Esophagus muscularis mucosa (tissue), 4 donors: Measurements from ENCODE around the gene RAB14. TPM values are rescaled to one million over a fixed set of nuclear protein-coding genes. Genes with fewer than 3 reads are reported as not detected.

Experiments used
- DNase-seq: peaks from one replicate; pipeline ENCODE4 v3.0.0-alpha.2; 2017; ENCODE audit errors: extremely low spot score
- H3K27ac ChIP-seq, 4 donors: fragments of 200-600 bp; sonication (generic); replicated peaks in 1 of 4; 1 replicate in 3 of 4; 2 replicates in 1 of 4; pipeline ENCODE4 v1.5.1; 2016 to 2019; ENCODE audit warnings: mild to moderate bottlenecking in 1 of 4
- H3K27me3 ChIP-seq, 4 donors: fragments of 200-600 bp; sonication (generic); one replicate each; pipeline versions ENCODE4 v1.5.1 to v1.6.0; 2016 to 2019
- H3K36me3 ChIP-seq, 4 donors: fragments of 200-600 bp; sonication (generic); one replicate each; pipeline ENCODE4 v1.5.1; 2016 to 2019
- H3K4me1 ChIP-seq, 4 donors: fragments of 200-600 bp; sonication (generic); one replicate each; pipeline ENCODE4 v1.5.1; 2016 to 2019
- H3K4me3 ChIP-seq, 4 donors: fragments of 200-600 bp; sonication (generic); 1 replicate in 2 of 4; 2 replicates in 2 of 4; pipeline ENCODE4 v1.5.1; 2016 to 2019; ENCODE audit warnings: mild to moderate bottlenecking in 4 of 4, moderate library complexity in 1 of 4
- H3K9me3 ChIP-seq, 4 donors: fragments of 200-600 bp; sonication (generic); 1 replicate in 3 of 4; 2 replicates in 1 of 4; pipeline ENCODE4 v1.5.1; 2016 to 2019
- EP300 ChIP-seq: sonication (generic); formaldehyde crosslinking; IDR thresholded peaks from one replicate; pipeline ENCODE4 v1.6.1; 2017; ENCODE audit warnings: antibody characterized with exemption
- POLR2A ChIP-seq: fragments of 450-650 bp; IDR thresholded peaks from one replicate; pipeline ENCODE4 v1.6.1; 2017; ENCODE audit warnings: antibody characterized with exemption, moderate library complexity, mild to moderate bottlenecking, low read depth
- POLR2AphosphoS5 ChIP-seq, 2 donors: sonication (generic); formaldehyde crosslinking; IDR thresholded peaks; one replicate each; pipeline ENCODE4 v1.6.1; 2017; ENCODE audit warnings: antibody characterized with exemption in 2 of 2
- WGBS: methylation state at CpG from one replicate; pipeline ENCODE4 v1.1.5; 2018; 5-methylcytosine and 5-hydroxymethylcytosine counted together
- intact Hi-C: fragments of 100-400 bp; cut with DNase I; formaldehyde crosslinking; loops from one replicate; pipeline ENCODE4 v1.15.1; 2023
- total RNA-seq, 4 donors: library from RNA; depleted of rRNA; stranded (reverse); fragments of >200 nt; gene quantifications; one replicate each; pipeline versions ENCODE4 v1.1.0 to v1.2.1, GENCODE V29; 2016
- TF ChIP-seq, protein P1 (sequence below), 3 experiments: fragments of 200-600 bp in 2 of 3; fragments of 450-650 bp in 1 of 3; sonication (generic) in 2 of 3; IDR thresholded peaks; one replicate each; pipeline ENCODE4 v1.5.1; 2017 to 2019; ENCODE audit warnings: antibody characterized with exemption in 3 of 3, mild to moderate bottlenecking in 2 of 3, moderate library complexity in 1 of 3

Gene RAB14
- total RNA-seq, 4 donors from 2014 or later = 28.5 to 30.7 (median 29.5) TPM

DNA sequence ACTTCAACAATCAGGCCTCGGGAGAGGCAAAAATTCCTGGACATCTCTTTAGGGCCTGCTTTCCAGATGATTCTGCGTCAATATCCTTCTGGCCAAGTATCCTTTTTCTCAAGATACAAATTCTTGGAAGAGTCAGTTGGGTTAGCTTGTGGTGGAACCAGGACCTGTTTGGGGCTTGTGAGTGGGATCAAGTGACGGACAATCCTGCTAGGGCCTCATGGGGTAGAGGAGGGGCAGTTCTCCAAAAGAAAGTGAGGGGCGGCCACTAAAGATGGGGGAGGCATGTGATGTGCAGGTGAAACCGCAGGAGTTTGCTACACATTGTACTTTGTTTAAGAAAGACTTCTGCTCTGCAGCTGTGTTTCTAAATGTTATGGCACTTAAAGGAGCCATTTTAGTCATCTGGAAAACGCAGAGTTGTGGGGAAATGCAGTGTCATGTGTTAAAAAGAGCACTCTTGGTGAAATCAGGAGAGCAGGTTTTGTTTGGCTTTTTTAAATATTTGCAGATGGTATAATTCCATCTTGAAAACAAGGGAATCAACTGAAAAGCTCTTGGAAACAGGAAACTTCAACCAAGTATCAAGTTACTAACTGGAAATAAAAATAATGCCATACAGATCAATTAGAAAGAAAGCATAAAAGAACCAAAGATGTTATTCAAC is 38.9 kb upstream of the RAB14 start:
- Histone ChIP-seq H3K9me3 (no peaks in the 10 kb centered on the region), H3K36me3 (no peaks in the 10 kb centered on the region), H3K27me3 (no peaks in the 10 kb centered on the region), H3K27ac (peak overlapping the region in 2 of 4 donors; percentile 11 to 56), H3K4me3 (no peak overlapping the region), H3K4me1 (peaks cover 0 to 18% (median 14%) of the 10 kb centered on the region in 4 donors)
- DNase-seq = no peak
- intact Hi-C loops = no loop called here
- no peak for TF ChIP-seq EP300
- no peak for TF ChIP-seq POLR2AphosphoS5 (IDR thresholded peaks at IDR 0.05)
- TF ChIP-seq, protein P1, sequence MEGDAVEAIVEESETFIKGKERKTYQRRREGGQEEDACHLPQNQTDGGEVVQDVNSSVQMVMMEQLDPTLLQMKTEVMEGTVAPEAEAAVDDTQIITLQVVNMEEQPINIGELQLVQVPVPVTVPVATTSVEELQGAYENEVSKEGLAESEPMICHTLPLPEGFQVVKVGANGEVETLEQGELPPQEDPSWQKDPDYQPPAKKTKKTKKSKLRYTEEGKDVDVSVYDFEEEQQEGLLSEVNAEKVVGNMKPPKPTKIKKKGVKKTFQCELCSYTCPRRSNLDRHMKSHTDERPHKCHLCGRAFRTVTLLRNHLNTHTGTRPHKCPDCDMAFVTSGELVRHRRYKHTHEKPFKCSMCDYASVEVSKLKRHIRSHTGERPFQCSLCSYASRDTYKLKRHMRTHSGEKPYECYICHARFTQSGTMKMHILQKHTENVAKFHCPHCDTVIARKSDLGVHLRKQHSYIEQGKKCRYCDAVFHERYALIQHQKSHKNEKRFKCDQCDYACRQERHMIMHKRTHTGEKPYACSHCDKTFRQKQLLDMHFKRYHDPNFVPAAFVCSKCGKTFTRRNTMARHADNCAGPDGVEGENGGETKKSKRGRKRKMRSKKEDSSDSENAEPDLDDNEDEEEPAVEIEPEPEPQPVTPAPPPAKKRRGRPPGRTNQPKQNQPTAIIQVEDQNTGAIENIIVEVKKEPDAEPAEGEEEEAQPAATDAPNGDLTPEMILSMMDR (IDR thresholded peaks at IDR 0.05) = no peak
- TF ChIP-seq POLR2A = no peak
- WGBS = 80% methylated on average over 6 of the region's 6 CpGs

DNA sequence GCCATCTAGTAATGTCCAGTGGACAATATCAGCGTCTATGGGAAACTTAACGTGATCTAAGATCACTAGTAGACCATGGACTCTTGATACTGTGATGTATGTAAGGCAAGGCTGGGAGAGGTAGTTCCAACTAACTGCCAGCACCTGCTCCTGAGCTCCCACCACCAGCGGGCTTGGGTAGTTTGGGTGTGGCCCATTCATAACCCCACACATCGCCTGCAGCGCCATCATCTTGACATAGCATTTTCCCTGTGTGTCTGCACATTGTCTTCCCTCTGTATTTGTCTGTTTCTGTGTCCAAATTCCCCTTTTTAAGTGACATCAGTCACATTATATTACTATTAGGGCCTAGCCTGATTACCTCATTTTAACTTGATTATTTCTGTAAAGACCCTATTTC is 38.2 kb upstream of the RAB14 start:
- WGBS = 97% methylated on average over 5 of the region's 5 CpGs
- DNase-seq = no peak
- intact Hi-C loops = no loop called here
- Histone ChIP-seq H3K9me3 (no peaks in the 10 kb centered on the region), H3K4me3 (no peak overlapping the region), H3K27ac (no peak overlapping the region), H3K4me1 (peaks cover 0 to 18% (median 14%) of the 10 kb centered on the region in 4 donors), H3K36me3 (no peaks in the 10 kb centered on the region), H3K27me3 (no peaks in the 10 kb centered on the region)
- TF ChIP-seq, protein P1 (IDR thresholded peaks at IDR 0.05) = no peak
- no peak for TF ChIP-seq EP300
- TF ChIP-seq POLR2AphosphoS5 (IDR thresholded peaks at IDR 0.05) = no peak
- TF ChIP-seq POLR2A = no peak

DNA sequence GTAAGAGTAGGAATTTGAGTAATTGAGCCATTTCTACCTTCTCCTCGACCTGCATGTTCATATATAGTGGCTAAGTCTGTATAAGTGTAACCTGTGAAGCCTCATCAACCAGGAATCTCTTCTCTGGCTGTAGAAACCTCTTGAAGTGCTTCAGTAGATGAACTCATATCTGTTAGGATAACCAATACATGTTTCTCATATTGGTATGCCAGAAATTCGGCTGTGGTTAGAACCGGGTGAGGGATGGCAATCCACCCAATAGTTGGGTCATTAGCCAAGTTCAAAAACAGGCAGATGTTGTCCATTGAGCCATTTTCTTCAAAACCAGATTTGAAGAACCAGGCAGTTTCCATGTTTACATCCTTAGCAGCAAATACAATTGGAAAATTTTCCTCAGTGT is 37.4 kb upstream of the RAB14 start:
- Histone ChIP-seq H3K4me3 (no peak overlapping the region), H3K4me1 (peaks cover 0 to 18% (median 14%) of the 10 kb centered on the region in 4 donors), H3K27me3 (no peaks in the 10 kb centered on the region), H3K36me3 (no peaks in the 10 kb centered on the region), H3K27ac (no peak overlapping the region), H3K9me3 (no peaks in the 10 kb centered on the region)
- intact Hi-C loops = no loop called here
- WGBS = 93% methylated on average over 3 of the region's 3 CpGs
- no peak for TF ChIP-seq POLR2AphosphoS5 (IDR thresholded peaks at IDR 0.05)
- TF ChIP-seq EP300 = no peak
- TF ChIP-seq POLR2A = no peak
- TF ChIP-seq, protein P1 (IDR thresholded peaks at IDR 0.05) = no peak
- DNase-seq = no peak

DNA sequence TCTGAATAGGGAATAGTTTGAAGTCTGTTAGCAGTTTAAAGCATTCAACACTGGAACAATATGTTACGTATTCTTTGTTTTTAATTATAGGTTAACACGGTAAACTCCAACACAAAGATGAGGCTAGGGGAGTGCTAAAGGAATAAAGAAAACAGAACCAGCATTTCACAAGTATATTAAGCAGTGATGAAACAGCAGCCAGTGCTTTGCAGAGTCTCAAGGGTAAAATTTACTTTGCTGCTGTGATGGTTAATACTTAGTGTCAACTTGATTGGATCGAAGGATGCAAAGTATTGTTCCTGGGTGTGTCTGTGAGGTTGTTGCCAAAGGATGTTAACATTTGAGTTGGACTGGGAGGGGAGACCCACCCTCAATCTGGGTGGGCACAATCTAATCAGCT is 36.2 kb upstream of the RAB14 start:
- WGBS = 82% methylated on average over 3 of the region's 3 CpGs
- intact Hi-C loops = no loop called here
- TF ChIP-seq EP300 (no peak), POLR2A (no peak), POLR2AphosphoS5 (IDR thresholded peaks at IDR 0.05) (no peak)
- TF ChIP-seq, protein P1 (IDR thresholded peaks at IDR 0.05) = no peak
- H3K4me3 ChIP-seq = no peak overlapping the region
- H3K27me3 ChIP-seq = no peaks in the 10 kb centered on the region
- no peaks in the 10 kb centered on the region for H3K36me3 ChIP-seq
- DNase-seq = no peak
- H3K27ac ChIP-seq = no peak overlapping the region
- no peaks in the 10 kb centered on the region for H3K9me3 ChIP-seq
- H3K4me1 ChIP-seq = peaks cover 0 to 14% (median 11%) of the 10 kb centered on the region in 4 donors

DNA sequence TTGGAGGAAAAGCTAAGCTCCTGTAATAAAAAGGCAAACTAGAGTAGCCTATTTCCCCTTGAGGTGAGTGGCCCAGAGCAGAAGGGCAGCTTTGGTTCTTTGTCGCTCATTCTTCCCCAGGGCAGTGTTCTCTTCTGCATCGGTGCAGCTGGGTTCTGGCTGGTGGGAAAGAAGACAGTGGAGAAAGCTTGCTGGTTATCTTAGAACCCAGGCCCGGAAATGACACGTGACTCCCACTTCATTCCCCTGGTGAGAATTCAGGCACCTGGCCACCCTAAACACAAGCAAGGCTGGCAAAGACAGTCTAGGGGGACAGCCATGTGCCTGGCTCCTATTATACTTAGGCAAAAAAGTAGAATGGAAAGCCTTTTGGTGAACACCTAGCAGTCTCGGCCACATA is 33.8 kb upstream of the RAB14 start:
- Histone ChIP-seq H3K4me1 (no peaks in the 10 kb centered on the region), H3K27me3 (no peaks in the 10 kb centered on the region), H3K36me3 (peaks cover 0 to 4% (median 0%) of the 10 kb centered on the region in 4 donors), H3K9me3 (no peaks in the 10 kb centered on the region), H3K4me3 (no peak overlapping the region), H3K27ac (no peak overlapping the region)
- TF ChIP-seq, protein P1 (IDR thresholded peaks at IDR 0.05) = no peak
- DNase-seq = no peak
- intact Hi-C loops = no loop called here
- WGBS = 100% methylated on average over 5 of the region's 5 CpGs
